Neutrophil (primary cell): ENCODE data around the gene CDK19.

ENCODE experiments used
- H3K27ac ChIP-seq: fragments of 200-600 bp; sonication (generic); 2 replicates; pipeline ENCODE4 v1.5.1; 2016; ENCODE audit warnings: mild to moderate bottlenecking, moderate library complexity
- H3K27me3 ChIP-seq: fragments of 200-600 bp; sonication (generic); 2 replicates; pipeline ENCODE4 v1.6.0; 2016; ENCODE audit warnings: mild to moderate bottlenecking
- H3K36me3 ChIP-seq: fragments of 200-600 bp; sonication (generic); 2 replicates; pipeline ENCODE4 v1.5.1; 2017
- H3K4me1 ChIP-seq, 2 experiments: fragments of 200-600 bp in 1 of 2; sonication (generic) in 1 of 2; 1 replicate in 1 of 2; 2 replicates in 1 of 2; pipeline versions ENCODE4 v1.5.1 to v1.6.1; 2013 to 2016; ENCODE audit warnings: low read depth in 1 of 2, low read length in 1 of 2, mild to moderate bottlenecking in 1 of 2, moderate library complexity in 1 of 2; ENCODE audit not compliant: control insufficient read depth in 1 of 2, insufficient read depth in 1 of 2
- H3K4me3 ChIP-seq, 2 experiments: fragments of 200-600 bp in 1 of 2; sonication (generic) in 1 of 2; 1 replicate in 1 of 2; 2 replicates in 1 of 2; pipeline ENCODE4 v1.5.1; 2013 to 2016; ENCODE audit warnings: low read depth in 1 of 2, low read length in 1 of 2, mild to moderate bottlenecking in 1 of 2, moderate library complexity in 1 of 2
- H3K9me3 ChIP-seq: fragments of 200-600 bp; sonication (generic); 2 replicates; pipeline ENCODE4 v1.5.1; 2016
- CTCF ChIP-seq: fragments of 200-600 bp; sonication (generic); IDR thresholded peaks from 2 replicates; pipeline ENCODE4 v1.5.1; 2016; ENCODE audit warnings: antibody characterized with exemption

The CDK19 gene

GRCh38 chr6:110833831-110834230 lies 18.6 kb upstream of the CDK19 start:
- no peak overlapping the region for H3K4me3 ChIP-seq
- H3K27me3 ChIP-seq, result no peaks in the 10 kb centered on the region
- TF ChIP-seq CTCF, result no peak
- H3K27ac ChIP-seq, result no peak overlapping the region
- no peaks in the 10 kb centered on the region for H3K4me1 ChIP-seq
- H3K9me3 ChIP-seq, result no peaks in the 10 kb centered on the region
- H3K36me3 ChIP-seq, result no peaks in the 10 kb centered on the region

GRCh38 chr6:110831405-110831804 lies 16.1 kb upstream of the CDK19 start:
- no peak overlapping the region for H3K27ac ChIP-seq
- TF ChIP-seq CTCF, result no peak
- peaks cover 11 to 12% of the 10 kb centered on the region in 2 experiments for H3K4me1 ChIP-seq
- H3K36me3 ChIP-seq, result no peaks in the 10 kb centered on the region
- H3K9me3 ChIP-seq, result no peaks in the 10 kb centered on the region
- no peak overlapping the region for H3K4me3 ChIP-seq
- H3K27me3 ChIP-seq, result no peaks in the 10 kb centered on the region

GRCh38 chr6:110828396-110828795 lies 13.1 kb upstream of the CDK19 start:
- no peaks in the 10 kb centered on the region for H3K9me3 ChIP-seq
- H3K27ac ChIP-seq, result no peak overlapping the region
- H3K27me3 ChIP-seq, result no peaks in the 10 kb centered on the region
- no peak for TF ChIP-seq CTCF
- H3K4me1 ChIP-seq, result peaks cover 25 to 34% of the 10 kb centered on the region in 2 experiments
- no peak overlapping the region for H3K4me3 ChIP-seq
- H3K36me3 ChIP-seq, result no peaks in the 10 kb centered on the region

GRCh38 chr6:110826236-110827129 lies 11.2 kb upstream of the CDK19 start:
- peak overlapping the region; percentile 91 for H3K27ac ChIP-seq
- peaks cover 25 to 34% of the 10 kb centered on the region in 2 experiments for H3K4me1 ChIP-seq
- peak; percentile 8 for TF ChIP-seq CTCF
- H3K27me3 ChIP-seq, result no peaks in the 10 kb centered on the region
- no peaks in the 10 kb centered on the region for H3K9me3 ChIP-seq
- H3K36me3 ChIP-seq, result no peaks in the 10 kb centered on the region
- peak overlapping the region; percentile 57 to 73 for H3K4me3 ChIP-seq

- no peak overlapping the region for H3K4me3 ChIP-seq
- H3K27me3 ChIP-seq, result no peaks in the 10 kb centered on the region
- H3K9me3 ChIP-seq, result no peaks in the 10 kb centered on the region
- TF ChIP-seq CTCF, result no peak
- H3K4me1 ChIP-seq, result peaks cover 52 to 64% of the 10 kb centered on the region in 2 experiments
- no peak overlapping the region for H3K27ac ChIP-seq
- no peaks in the 10 kb centered on the region for H3K36me3 ChIP-seq
Observed at GRCh38 chr6:110823146-110823545, 7.9 kb upstream of the CDK19 start.
